Camera-type eye (tissue), 1 donor: Measurements from ENCODE around the gene SHISA5. TPM values are rescaled to one million over a fixed set of nuclear protein-coding genes. Genes with fewer than 3 reads are reported as not detected.

Source experiments
- total RNA-seq: library from RNA; depleted of rRNA; stranded (reverse); fragments of >200 nt; gene quantifications from one replicate; pipeline ENCODE4 v1.2.3, GENCODE V29; 2014

Gene SHISA5
- 56.9 TPM for total RNA-seq

GRCh38 chr3:48504051-48504946 is at the start of gene SHISA5:
SHISA5 (minus strand) TSS chr3:48504174; CDS start chr3:48504094, 80 bp downstream.

GRCh38 chr3:48446425-48447193 is 57.4 kb downstream of the SHISA5 start, which contains the start of gene ATRIP:
ATRIP (plus strand) TSS chr3:48446737; CDS start chr3:48446846, 109 bp downstream.

GRCh38 chr3:48439820-48440589 is 64.0 kb downstream of the SHISA5 start, which contains the start of the genes CCDC51 and TMA7:
CCDC51 (minus strand) TSS chr3:48440119; CDS start chr3:48435128, 4,991 bp downstream.
TMA7 (plus strand) TSS chr3:48440257; CDS start chr3:48440297, 40 bp downstream.

GRCh38 chr3:48429960-48430707 is 73.8 kb downstream of the SHISA5 start, which contains the start of gene PLXNB1:
PLXNB1 (minus strand) TSS chr3:48430086; CDS start chr3:48424611, 5,475 bp downstream.

Other genes with a start within 250 kb of the SHISA5 start
- 35.7 TPM for gene NME6, start 202.8 kb downstream of the SHISA5 start, total RNA-seq
- gene SPINK8, start 170.5 kb downstream of the SHISA5 start, total RNA-seq: not detected
- gene FBXW12, start 132.0 kb downstream of the SHISA5 start, total RNA-seq: not detected
- gene PLXNB1, start 74.1 kb downstream of the SHISA5 start, total RNA-seq: 92.6 TPM
- 10.4 TPM for gene CCDC51, start 64.1 kb downstream of the SHISA5 start, total RNA-seq
- 194 TPM for gene TMA7, start 63.9 kb downstream of the SHISA5 start, total RNA-seq
- 8.9 TPM for gene ATRIP, start 57.4 kb downstream of the SHISA5 start, total RNA-seq
- gene PFKFB4, start 52.6 kb upstream of the SHISA5 start, total RNA-seq: 9.6 TPM
- 0.33 TPM for gene UCN2, start 59.6 kb upstream of the SHISA5 start, total RNA-seq
- 21.8 TPM for gene COL7A1, start 91.2 kb upstream of the SHISA5 start, total RNA-seq
- gene UQCRC1, start 105.5 kb upstream of the SHISA5 start, total RNA-seq: 184 TPM
- not detected for gene TMEM89, start 117.6 kb upstream of the SHISA5 start, total RNA-seq
- gene SLC26A6, start 131.3 kb upstream of the SHISA5 start, total RNA-seq: 13.1 TPM
- gene CELSR3, start 158.7 kb upstream of the SHISA5 start, total RNA-seq: 26.3 TPM
- gene NCKIPSD, start 181.7 kb upstream of the SHISA5 start, total RNA-seq: 17.0 TPM
- gene IP6K2, start 213.0 kb upstream of the SHISA5 start, total RNA-seq: 111 TPM